ENCODE data around the gene SPOCD1. TPM values are rescaled to one million over a fixed set of nuclear protein-coding genes. Genes with fewer than 3 reads are reported as not detected.

The SPOCD1 gene
- total RNA-seq, 1 experiment from 2014 or later, result 0.54 TPM

DNA sequence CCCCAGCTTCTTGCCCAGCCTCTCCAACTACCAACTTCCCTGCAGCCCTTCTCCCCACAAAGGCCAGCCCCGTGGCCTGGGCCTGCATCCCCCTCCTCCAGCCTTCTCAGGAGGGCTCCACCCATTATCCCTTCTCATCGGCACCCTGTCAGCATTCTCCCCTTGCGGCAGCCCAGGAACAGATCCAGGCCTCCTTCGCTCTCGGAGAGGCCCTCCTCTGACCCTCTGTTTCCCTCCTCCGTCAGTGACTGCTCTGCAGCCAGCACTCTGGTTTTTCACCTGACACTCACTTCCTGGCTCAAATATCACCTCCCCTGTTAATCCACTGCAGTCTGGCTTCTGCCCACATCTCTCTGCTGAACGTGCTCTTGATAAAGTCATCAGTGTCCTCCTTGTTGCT lies 69.1 kb downstream of the SPOCD1 start:
- H3K4me3 ChIP-seq (ENCODE audit: low read depth in 2 of 2, low read length in 2 of 2), result no peak overlapping the region
- no TSS peak for BruUV-seq (replicated peaks)
- H3K36me3 ChIP-seq (ENCODE audit: control insufficient read depth, insufficient read depth, low read length), result no peaks in the 10 kb centered on the region
- DNase-seq (ENCODE audit: low read depth, low spot score) (no peak), ATAC-seq (no peak)
- intact Hi-C loops (cut with micrococcal nuclease; ENCODE audit: unreplicated experiment) (loop anchor here (10.0 kb wide), 1 partner anchor 82 kb away; no protein-coding TSS in a partner anchor), in situ Hi-C loops (cut with HindIII; ENCODE audit: low pct_unique_long_range_greater_than_20kb, low sequenced_read_pairs) (no loop called here)
- H3K4me1 ChIP-seq (ENCODE audit: control insufficient read depth, insufficient read depth, low read length), result peaks cover 36% of the 10 kb centered on the region
- CTCF ChIA-PET, result no interaction called here
- no peaks in the 10 kb centered on the region for H3K27me3 ChIP-seq (ENCODE audit: control insufficient read depth, insufficient read depth, low read length)
- TF ChIP-seq, protein P1, sequence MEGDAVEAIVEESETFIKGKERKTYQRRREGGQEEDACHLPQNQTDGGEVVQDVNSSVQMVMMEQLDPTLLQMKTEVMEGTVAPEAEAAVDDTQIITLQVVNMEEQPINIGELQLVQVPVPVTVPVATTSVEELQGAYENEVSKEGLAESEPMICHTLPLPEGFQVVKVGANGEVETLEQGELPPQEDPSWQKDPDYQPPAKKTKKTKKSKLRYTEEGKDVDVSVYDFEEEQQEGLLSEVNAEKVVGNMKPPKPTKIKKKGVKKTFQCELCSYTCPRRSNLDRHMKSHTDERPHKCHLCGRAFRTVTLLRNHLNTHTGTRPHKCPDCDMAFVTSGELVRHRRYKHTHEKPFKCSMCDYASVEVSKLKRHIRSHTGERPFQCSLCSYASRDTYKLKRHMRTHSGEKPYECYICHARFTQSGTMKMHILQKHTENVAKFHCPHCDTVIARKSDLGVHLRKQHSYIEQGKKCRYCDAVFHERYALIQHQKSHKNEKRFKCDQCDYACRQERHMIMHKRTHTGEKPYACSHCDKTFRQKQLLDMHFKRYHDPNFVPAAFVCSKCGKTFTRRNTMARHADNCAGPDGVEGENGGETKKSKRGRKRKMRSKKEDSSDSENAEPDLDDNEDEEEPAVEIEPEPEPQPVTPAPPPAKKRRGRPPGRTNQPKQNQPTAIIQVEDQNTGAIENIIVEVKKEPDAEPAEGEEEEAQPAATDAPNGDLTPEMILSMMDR (IDR thresholded peaks at IDR 0.05), result no peak
- TF ChIP-seq, protein P2, sequence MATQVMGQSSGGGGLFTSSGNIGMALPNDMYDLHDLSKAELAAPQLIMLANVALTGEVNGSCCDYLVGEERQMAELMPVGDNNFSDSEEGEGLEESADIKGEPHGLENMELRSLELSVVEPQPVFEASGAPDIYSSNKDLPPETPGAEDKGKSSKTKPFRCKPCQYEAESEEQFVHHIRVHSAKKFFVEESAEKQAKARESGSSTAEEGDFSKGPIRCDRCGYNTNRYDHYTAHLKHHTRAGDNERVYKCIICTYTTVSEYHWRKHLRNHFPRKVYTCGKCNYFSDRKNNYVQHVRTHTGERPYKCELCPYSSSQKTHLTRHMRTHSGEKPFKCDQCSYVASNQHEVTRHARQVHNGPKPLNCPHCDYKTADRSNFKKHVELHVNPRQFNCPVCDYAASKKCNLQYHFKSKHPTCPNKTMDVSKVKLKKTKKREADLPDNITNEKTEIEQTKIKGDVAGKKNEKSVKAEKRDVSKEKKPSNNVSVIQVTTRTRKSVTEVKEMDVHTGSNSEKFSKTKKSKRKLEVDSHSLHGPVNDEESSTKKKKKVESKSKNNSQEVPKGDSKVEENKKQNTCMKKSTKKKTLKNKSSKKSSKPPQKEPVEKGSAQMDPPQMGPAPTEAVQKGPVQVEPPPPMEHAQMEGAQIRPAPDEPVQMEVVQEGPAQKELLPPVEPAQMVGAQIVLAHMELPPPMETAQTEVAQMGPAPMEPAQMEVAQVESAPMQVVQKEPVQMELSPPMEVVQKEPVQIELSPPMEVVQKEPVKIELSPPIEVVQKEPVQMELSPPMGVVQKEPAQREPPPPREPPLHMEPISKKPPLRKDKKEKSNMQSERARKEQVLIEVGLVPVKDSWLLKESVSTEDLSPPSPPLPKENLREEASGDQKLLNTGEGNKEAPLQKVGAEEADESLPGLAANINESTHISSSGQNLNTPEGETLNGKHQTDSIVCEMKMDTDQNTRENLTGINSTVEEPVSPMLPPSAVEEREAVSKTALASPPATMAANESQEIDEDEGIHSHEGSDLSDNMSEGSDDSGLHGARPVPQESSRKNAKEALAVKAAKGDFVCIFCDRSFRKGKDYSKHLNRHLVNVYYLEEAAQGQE (IDR thresholded peaks at IDR 0.05; ENCODE audit: insufficient read depth in 1 of 2, low read depth in 2 of 2, low read length in 1 of 2), result no peak
- TF ChIP-seq TCF7L2 (IDR thresholded peaks at IDR 0.05; ENCODE audit: low read depth, low read length) (no peak), POLR2AphosphoS5 (IDR thresholded peaks at IDR 0.05; ENCODE audit: low read depth, low read length) (no peak), SIN3A (IDR thresholded peaks at IDR 0.05; ENCODE audit: borderline replicate concordance, insufficient read depth, low read depth, low read length) (no peak)
- POLR2A ChIA-PET, result no interaction called here
- H3K9me3 ChIP-seq (ENCODE audit: control insufficient read depth, insufficient read depth, low read depth, low read length), result no peaks in the 10 kb centered on the region
- H3K27ac ChIP-seq (ENCODE audit: low read length), result no peak overlapping the region

DNA sequence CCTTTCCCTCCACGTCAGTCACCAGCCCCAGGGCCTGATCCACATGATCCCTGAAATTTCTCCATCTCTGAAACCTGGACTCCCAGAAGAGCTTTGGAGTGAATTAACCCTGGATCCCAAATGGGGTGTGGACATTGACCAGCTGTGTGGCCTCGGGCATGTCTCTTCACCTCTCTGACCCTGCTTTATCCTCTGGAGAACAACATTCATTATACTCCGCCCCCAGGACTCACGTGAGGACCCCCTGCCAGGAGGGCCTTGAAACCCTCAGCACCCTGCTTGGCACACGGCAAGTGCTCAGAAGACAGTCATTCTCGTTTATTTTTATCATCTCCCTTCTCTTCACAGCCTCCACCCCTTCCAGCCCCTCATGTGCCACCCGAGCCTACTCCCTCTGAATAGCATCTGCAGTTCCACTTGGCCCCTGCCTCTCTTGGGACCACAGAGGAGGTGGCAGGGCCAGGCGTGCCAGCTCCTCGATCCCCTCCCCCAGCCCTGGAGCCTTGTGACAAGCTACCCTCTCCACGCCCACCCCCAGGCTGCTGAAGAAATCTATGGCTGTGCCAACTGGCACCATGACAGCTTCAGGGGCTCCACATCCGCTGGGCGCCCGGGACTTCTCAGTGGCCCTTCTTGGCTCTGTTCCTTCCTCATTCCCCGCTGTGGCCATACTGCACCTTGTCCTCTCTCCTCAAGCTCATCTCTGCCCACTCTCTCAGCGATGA lies 69.7 kb downstream of the SPOCD1 start:
- in situ Hi-C loops (cut with HindIII; ENCODE audit: low pct_unique_long_range_greater_than_20kb, low sequenced_read_pairs) (no loop called here), intact Hi-C loops (cut with micrococcal nuclease; ENCODE audit: unreplicated experiment) (loop anchor here (10.0 kb wide), 1 partner anchor 81 kb away; no protein-coding TSS in a partner anchor)
- ATAC-seq (no peak; the same call in 1 of the 2 replicates), DNase-seq (ENCODE audit: low read depth, low spot score) (no peak)
- Histone ChIP-seq H3K36me3 (ENCODE audit: control insufficient read depth, insufficient read depth, low read length) (no peaks in the 10 kb centered on the region), H3K9me3 (ENCODE audit: control insufficient read depth, insufficient read depth, low read depth, low read length) (no peaks in the 10 kb centered on the region), H3K27ac (ENCODE audit: low read length) (no peak overlapping the region), H3K4me1 (ENCODE audit: control insufficient read depth, insufficient read depth, low read length) (peaks cover 36% of the 10 kb centered on the region), H3K4me3 (ENCODE audit: low read depth in 2 of 2, low read length in 2 of 2) (no peak overlapping the region), H3K27me3 (ENCODE audit: control insufficient read depth, insufficient read depth, low read length) (no peaks in the 10 kb centered on the region)
- ChIA-PET POLR2A (interaction anchor here (0.6 kb wide), 1 partner anchor 19 kb away, joined by 3 read pairs; no protein-coding TSS in a partner anchor), CTCF (interaction anchor here (0.6 to 1.6 kb wide), 6 partner anchors 19 to 218 kb away, joined by 3 to 17 read pairs (median 5); no protein-coding TSS in a partner anchor)
- BruUV-seq (replicated peaks), result no TSS peak
- TF ChIP-seq SIN3A (IDR thresholded peaks at IDR 0.05; ENCODE audit: borderline replicate concordance, insufficient read depth, low read depth, low read length), result no peak

Data from Panc1 (cell line).